ENCODE measurements around the gene PCSK4.

- TF ChIP-seq CTCF (optimal IDR thresholded peaks at IDR 0.05 in 1 of 3, IDR thresholded peaks at IDR 0.05 in 1 of 3, conservative IDR thresholded peaks at IDR 0.05 in 1 of 3; ENCODE audit: extremely low read depth in 1 of 3, insufficient read depth in 2 of 3, low read length in 3 of 3) = no peak
- TF ChIP-seq EZH2 (IDR thresholded peaks at IDR 0.05; ENCODE audit: low read length) = no peak
Observed at GRCh38 chr19:1472231-1473084, 17.7 kb downstream of the PCSK4 start.
